Endometrial microvascular endothelial cells (primary cell): ENCODE results near the gene ARHGAP4. TPM values are rescaled to one million over a fixed set of nuclear protein-coding genes. Genes with fewer than 3 reads are reported as not detected.

Source experiments
- in situ Hi-C: cut with HindIII; loops from 2 replicates; pipeline ENCODE4 v1.10.0; 2017; ENCODE audit warnings: low sequenced_read_pairs, low pct_unique_long_range_greater_than_20kb; ENCODE audit errors: inconsistent ontology term
- total RNA-seq: library from RNA; depleted of rRNA; stranded (reverse); fragments of >200 nt; gene quantifications from one replicate; pipeline ENCODE4 v1.2.3, GENCODE V29; 2015; ENCODE audit errors: inconsistent ontology term

ARHGAP4 gene
- total RNA-seq, 1 donor from 2014 or later: 15.4 TPM

DNA sequence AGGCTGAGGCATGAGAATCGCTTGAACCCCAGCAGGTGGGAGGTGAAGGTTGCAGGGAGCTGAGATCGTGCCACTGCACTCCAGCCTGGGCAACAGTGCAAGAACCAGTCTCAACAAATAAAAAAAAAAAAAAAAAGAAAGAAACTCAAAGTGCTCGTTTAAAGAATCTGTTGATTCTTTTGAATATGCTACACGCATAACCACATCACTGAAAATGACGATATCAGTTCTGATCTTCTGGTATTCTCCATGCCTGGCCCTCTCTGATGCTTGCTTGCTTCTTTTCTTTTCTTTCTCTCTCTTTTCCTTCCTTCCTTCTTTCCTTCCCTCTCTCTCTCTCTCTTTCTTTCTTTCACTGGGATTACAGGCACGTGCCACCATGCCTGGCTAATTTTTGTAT, 14.3 kb downstream of the ARHGAP4 start:
- in situ Hi-C loops: no loop called here

GRCh38 chrX:153910446-153910845, 15.6 kb downstream of the ARHGAP4 start:
- in situ Hi-C loops: no loop called here

DNA sequence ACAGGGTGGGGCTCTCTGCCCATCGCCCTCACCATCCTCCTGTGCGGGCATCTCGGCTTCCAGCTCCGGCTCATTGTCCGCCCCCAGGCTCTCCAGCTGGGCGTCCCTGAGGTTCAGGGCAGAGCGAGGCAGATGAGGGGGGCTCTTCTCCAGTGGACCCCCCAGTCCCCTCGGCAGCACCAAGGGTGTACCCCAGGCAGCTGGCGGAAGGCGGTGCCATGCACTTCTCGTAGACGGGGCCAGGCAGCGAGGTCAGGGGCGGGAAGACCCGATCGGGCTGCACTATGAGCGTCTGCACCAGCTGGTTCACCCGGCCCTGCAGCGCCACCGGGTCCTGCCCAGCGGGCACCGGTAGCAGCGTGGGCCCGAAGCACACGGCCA, 16.1 kb downstream of the ARHGAP4 start:
- in situ Hi-C loops: no loop called here

- in situ Hi-C loops: no loop called here
These were observed 16.8 kb downstream of the ARHGAP4 start for GRCh38 chrX:153909024-153909979.

GRCh38 chrX:153908219-153908860, 17.7 kb downstream of the ARHGAP4 start:
- in situ Hi-C loops: no loop called here

GRCh38 chrX:153907456-153907855, 18.6 kb downstream of the ARHGAP4 start:
- in situ Hi-C loops: no loop called here

DNA sequence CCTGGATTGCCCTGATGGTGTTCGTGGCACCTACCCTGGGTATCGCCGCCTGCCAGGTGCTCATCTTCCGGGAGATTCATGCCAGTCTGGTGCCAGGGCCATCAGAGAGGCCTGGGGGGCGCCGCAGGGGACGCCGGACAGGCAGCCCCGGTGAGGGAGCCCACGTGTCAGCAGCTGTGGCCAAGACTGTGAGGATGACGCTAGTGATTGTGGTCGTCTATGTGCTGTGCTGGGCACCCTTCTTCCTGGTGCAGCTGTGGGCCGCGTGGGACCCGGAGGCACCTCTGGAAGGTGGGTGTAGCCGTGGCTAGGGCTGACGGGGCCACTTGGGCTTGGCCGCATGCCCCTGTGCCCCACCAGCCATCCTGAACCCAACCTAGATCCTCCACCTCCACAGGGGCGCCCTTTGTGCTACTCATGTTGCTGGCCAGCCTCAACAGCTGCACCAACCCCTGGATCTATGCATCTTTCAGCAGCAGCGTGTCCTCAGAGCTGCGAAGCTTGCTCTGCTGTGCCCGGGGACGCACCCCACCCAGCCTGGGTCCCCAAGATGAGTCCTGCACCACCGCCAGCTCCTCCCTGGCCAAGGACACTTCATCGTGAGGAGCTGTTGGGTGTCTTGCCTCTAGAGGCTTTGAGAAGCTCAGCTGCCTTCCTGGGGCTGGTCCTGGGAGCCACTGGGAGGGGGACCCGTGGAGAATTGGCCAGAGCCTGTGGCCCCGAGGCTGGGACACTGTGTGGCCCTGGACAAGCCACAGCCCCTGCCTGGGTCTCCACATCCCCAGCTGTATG, 19.7 kb downstream of the ARHGAP4 start:
- in situ Hi-C loops: no loop called here

DNA sequence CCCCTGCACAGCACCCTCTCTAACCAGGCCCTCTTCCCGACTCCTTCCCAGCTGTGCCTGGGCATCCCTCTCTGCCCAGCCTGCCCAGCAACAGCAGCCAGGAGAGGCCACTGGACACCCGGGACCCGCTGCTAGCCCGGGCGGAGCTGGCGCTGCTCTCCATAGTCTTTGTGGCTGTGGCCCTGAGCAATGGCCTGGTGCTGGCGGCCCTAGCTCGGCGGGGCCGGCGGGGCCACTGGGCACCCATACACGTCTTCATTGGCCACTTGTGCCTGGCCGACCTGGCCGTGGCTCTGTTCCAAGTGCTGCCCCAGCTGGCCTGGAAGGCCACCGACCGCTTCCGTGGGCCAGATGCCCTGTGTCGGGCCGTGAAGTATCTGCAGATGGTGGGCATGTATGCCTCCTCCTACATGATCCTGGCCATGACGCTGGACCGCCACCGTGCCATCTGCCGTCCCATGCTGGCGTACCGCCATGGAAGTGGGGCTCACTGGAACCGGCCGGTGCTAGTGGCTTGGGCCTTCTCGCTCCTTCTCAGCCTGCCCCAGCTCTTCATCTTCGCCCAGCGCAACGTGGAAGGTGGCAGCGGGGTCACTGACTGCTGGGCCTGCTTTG, 20.5 kb downstream of the ARHGAP4 start:
- in situ Hi-C loops: no loop called here

DNA sequence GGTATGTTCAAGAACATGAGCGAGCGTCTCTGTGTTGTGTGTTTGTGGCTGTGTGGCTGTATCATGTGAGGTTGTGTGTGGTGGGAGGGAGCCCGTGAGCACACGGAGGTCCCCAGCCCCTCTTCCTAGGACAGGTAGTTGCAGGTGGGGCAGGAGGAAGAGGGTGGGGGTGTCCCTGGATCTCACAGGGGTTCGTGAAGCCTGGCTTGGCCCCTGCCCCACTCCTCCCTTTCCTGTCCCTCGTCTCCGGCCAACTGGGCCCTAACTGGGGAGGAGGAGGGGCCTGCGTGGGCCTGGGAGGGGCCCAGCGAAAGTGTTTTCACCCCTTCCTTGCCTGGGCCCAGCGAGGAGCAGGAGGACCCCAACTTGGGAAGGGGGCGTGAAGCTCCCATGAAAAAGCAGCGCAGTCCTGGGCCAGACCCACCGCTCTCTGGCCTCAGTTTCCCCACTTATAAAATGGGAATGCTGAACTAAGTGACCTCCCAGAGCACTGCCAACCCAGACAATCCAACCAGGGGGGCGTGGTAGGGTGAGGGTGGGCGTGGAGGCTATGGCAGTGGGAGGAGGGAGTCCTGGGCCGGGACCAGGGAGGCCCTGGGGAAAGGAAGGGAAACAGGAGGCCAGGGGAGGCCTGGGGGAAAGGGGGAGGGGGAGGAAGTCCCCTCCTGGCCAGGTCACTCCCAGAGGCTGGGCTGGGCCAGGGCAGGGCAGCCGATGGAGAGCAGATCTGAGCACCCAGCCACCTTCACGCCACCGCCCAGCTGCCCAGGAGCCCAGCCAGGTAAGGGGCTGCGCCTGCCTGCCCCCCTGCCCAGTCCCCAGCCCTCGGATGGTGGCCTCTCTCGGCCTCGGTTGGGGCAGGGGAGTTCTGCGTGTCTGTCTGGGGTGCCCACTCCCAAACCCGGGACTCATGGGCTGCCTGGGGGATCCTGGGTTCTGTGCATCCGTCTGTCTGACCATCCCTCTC, 21.8 kb downstream of the ARHGAP4 start, which contains the start of gene AVPR2:
TSS of gene AVPR2 (plus strand) at position 683 of the 967 bp plus-strand sequence. CDS start 473 bp downstream, outside the sequence.
- in situ Hi-C loops: no loop called here

GRCh38 chrX:153903238-153903980, 22.7 kb downstream of the ARHGAP4 start:
- in situ Hi-C loops: no loop called here

DNA sequence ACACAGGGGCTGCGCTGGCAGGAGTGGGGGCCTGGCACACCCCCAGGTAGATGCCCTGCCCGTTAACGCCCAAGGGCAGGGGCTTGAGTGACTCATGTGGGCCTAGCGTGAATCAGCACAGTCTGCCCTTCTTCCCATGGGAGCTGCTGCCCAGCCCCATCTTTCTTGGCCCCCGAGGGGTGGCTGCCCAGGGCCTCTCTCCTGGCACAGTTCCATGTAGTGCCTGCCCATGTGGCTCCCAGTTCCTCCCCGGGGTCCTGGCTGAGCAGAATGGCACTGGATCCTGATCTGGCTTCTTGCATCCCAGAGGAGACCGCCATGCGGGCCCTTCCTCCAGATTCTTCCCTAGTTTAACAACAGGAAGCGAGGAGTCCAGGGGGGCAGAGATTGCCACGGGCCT, 23.7 kb downstream of the ARHGAP4 start:
- in situ Hi-C loops: no loop called here

DNA sequence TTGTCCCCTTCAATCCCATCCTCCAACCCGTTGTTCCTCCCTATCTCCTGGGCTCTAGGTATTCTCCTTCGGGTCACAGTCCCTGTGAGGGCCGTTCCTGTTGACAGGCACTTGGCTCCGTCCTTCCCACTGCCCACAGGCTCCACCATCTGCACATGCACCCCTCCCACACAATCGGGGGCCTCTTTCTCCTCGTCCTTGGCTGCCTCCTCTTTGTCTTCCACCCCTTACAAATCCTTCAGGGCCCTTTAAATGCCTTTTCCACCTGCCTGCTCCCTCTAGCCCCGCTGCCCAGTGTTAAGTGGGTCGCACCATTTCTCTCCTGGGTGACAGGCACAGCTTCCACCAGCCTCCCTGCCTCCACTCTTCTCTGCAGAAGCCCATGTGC, 24.3 kb downstream of the ARHGAP4 start:
- in situ Hi-C loops: no loop called here

- in situ Hi-C loops: no loop called here
These were observed 25.0 kb downstream of the ARHGAP4 start for GRCh38 chrX:153900831-153901752.

DNA sequence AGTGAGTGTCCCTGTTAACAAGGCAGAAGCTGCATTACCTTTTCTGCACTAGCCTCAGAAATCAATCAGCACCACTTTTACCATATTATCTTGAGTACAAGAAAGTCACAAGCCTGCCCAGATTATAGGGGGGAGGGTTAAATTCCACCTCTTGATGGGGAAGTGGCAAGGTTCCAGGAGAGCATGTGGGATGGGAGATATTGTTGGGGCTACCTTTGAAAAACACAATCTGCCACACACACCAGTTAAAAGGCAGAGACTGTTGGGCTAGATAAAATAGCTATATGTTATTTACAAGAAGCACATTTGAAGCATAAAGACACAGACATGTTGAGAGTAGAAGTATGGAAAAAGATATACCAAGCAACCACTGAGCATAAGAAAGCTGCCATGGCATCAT, 28.2 kb downstream of the ARHGAP4 start:
- in situ Hi-C loops: no loop called here

DNA sequence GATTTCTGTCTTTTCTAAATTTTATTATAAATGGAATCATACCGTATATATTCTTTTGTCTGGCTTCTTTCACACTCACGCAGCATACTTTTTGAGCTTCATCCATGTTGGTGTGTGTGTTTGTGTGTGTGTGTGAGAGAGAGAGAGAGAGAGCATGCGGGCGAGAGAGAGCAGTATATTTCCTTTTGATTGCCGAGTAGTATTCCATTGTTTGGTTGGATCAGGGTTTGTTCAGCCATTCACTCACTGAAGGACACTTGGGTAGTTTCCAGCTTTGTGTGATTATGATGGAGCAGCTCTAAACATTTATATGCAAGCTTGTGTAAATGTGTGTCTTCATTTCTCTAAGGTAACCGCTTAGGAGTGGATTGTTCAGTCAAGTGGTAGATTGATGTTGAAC, 36.9 kb downstream of the ARHGAP4 start:
- in situ Hi-C loops: no loop called here

- in situ Hi-C loops: no loop called here
These were observed 37.7 kb downstream of the ARHGAP4 start for GRCh38 chrX:153888344-153888743.
